Mesothelial cell of epicardium (in vitro differentiated cells): ENCODE measurements around the gene CHRNA9. TPM values are rescaled to one million over a fixed set of nuclear protein-coding genes. Genes with fewer than 3 reads are reported as not detected.

ENCODE experiments used
- DNase-seq, 2 experiments: peaks; one replicate each; pipeline ENCODE4 v3.0.0; 2021; ENCODE audit warnings: low spot score in 2 of 2; ENCODE audit not compliant: unreplicated experiment in 2 of 2
- H3K27ac Mint-ChIP-seq: 2 replicates; pipeline ENCODE4 v1.8.0; 2021; ENCODE audit warnings: mixed read lengths
- H3K27me3 Mint-ChIP-seq: 2 replicates; pipeline ENCODE4 v1.8.0; 2021; ENCODE audit warnings: low read depth, mixed read lengths
- H3K36me3 Mint-ChIP-seq: 2 replicates; pipeline ENCODE4 v1.8.0; 2021; ENCODE audit warnings: mixed read lengths
- H3K4me1 Mint-ChIP-seq: 2 replicates; pipeline ENCODE4 v1.8.0; 2021; ENCODE audit warnings: mixed read lengths
- H3K4me3 Mint-ChIP-seq: 2 replicates; pipeline ENCODE4 v1.8.0; 2021; ENCODE audit warnings: mild to moderate bottlenecking, moderate library complexity, mixed read lengths
- H3K9me3 Mint-ChIP-seq: 2 replicates; pipeline ENCODE4 v1.8.0; 2021; ENCODE audit warnings: mixed read lengths
- CTCF ChIP-seq: fragments of 200-600 bp; sonication (generic); IDR thresholded peaks from one replicate; pipeline ENCODE4 v1.5.0; 2021; ENCODE audit warnings: antibody characterized with exemption; ENCODE audit not compliant: unreplicated experiment
- total RNA-seq: library from RNA; stranded (reverse); gene quantifications from 3 replicates; pipeline ENCODE4 v1.2.1, GENCODE V29; 2021

The CHRNA9 gene
- total RNA-seq, 1 donor from 2014 or later, result not detected

GRCh38 chr4:40321574-40322275, 13.4 kb upstream of the CHRNA9 start:
- DNase-seq, result no peak
- Mint-ChIP-seq H3K4me1 (peaks cover 55% of the 10 kb centered on the region), H3K4me3 (no peak overlapping the region), H3K9me3 (no peaks in the 10 kb centered on the region), H3K36me3 (no peaks in the 10 kb centered on the region), H3K27ac (peak overlapping the region; percentile 83), H3K27me3 (no peaks in the 10 kb centered on the region)
- no peak for TF ChIP-seq CTCF

GRCh38 chr4:40322811-40323210, 12.3 kb upstream of the CHRNA9 start:
- Mint-ChIP-seq H3K4me1 (peaks cover 56% of the 10 kb centered on the region), H3K9me3 (no peaks in the 10 kb centered on the region), H3K36me3 (no peaks in the 10 kb centered on the region), H3K27me3 (no peaks in the 10 kb centered on the region), H3K4me3 (no peak overlapping the region), H3K27ac (peak overlapping the region; percentile 83)
- no peak for TF ChIP-seq CTCF
- no peak for DNase-seq

- TF ChIP-seq CTCF, result no peak
- H3K4me3 Mint-ChIP-seq, result no peak overlapping the region
- H3K9me3 Mint-ChIP-seq, result no peaks in the 10 kb centered on the region
- no peaks in the 10 kb centered on the region for H3K36me3 Mint-ChIP-seq
- peaks cover 55% of the 10 kb centered on the region for H3K4me1 Mint-ChIP-seq
- peak overlapping the region; percentile 71 for H3K27ac Mint-ChIP-seq
- no peaks in the 10 kb centered on the region for H3K27me3 Mint-ChIP-seq
- no peak for DNase-seq
Measured at GRCh38 chr4:40323866-40324265, 11.3 kb upstream of the CHRNA9 start.

GRCh38 chr4:40325406-40326019, 9.6 kb upstream of the CHRNA9 start:
- peak overlapping the region; percentile 47 for H3K27ac Mint-ChIP-seq
- no peaks in the 10 kb centered on the region for H3K9me3 Mint-ChIP-seq

GRCh38 chr4:40327340-40327739, 7.8 kb upstream of the CHRNA9 start:
- Mint-ChIP-seq H3K4me3 (no peak overlapping the region), H3K27me3 (no peaks in the 10 kb centered on the region), H3K9me3 (no peaks in the 10 kb centered on the region), H3K36me3 (no peaks in the 10 kb centered on the region), H3K4me1 (peaks cover 31% of the 10 kb centered on the region), H3K27ac (peak overlapping the region; percentile 8)
- no peak for DNase-seq
- no peak for TF ChIP-seq CTCF

More at GRCh38 chr4:40325406-40326019, 9.6 kb upstream of the CHRNA9 start:
- DNase-seq, result no peak
- H3K4me3 Mint-ChIP-seq, result no peak overlapping the region
- H3K36me3 Mint-ChIP-seq, result no peaks in the 10 kb centered on the region
- H3K27me3 Mint-ChIP-seq, result no peaks in the 10 kb centered on the region
- peak; percentile 78 for TF ChIP-seq CTCF
- peaks cover 46% of the 10 kb centered on the region for H3K4me1 Mint-ChIP-seq
